Placental epithelial cell (primary cell): ENCODE measurements around the gene ASB17. TPM values are rescaled to one million over a fixed set of nuclear protein-coding genes. Genes with fewer than 3 reads are reported as not detected.

Source experiments
- total RNA-seq: library from RNA; depleted of rRNA; stranded (reverse); fragments of >200 nt; gene quantifications from 2 replicates; pipeline ENCODE4 v1.2.3, GENCODE V29; 2012

ASB17 gene, protein sequence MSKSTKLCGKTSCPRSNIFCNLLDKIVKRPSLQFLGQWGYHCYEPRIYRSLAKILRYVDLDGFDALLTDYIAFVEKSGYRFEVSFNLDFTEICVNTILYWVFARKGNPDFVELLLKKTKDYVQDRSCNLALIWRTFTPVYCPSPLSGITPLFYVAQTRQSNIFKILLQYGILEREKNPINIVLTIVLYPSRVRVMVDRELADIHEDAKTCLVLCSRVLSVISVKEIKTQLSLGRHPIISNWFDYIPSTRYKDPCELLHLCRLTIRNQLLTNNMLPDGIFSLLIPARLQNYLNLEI
- total RNA-seq = not detected in 2 replicates

DNA sequence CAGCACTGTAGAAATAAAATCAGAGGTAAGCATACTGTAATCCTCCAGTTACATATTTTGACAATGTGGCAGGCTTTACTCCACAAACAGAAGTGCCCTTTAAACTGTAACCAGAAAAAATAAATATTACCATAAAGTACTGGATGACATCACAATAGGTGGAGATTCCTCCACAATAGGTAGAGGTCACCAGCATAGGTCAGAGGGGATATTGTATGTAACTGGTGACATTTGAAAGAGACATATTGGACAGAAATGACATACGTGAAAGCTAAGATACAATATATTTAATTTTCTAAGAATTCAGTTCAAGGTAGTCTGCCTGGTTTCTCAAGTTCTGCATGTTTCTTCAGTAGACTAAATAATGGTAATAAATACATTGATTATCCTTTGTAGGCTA lies at the start of gene ASB17:
ASB17 (minus strand) TSS at position 101 of the 400 bp plus-strand sequence. CDS start 113 bp downstream, outside the sequence.

Other genes with a start within 250 kb of the ASB17 start
- 18.8 and 33.8 TPM in 2 replicates for gene ACADM, start 207.7 kb downstream of the ASB17 start, total RNA-seq
- gene RABGGTB, start 146.1 kb downstream of the ASB17 start, total RNA-seq = 67.9 and 109 TPM in 2 replicates
- under 0.01 TPM in 1 of 2 replicates, not detected in the other for gene MSH4, start 135.5 kb downstream of the ASB17 start, total RNA-seq
- 38.1 and 42.8 TPM in 2 replicates for gene ST6GALNAC3, start 142.3 kb upstream of the ASB17 start, total RNA-seq